ENCODE measurements around the gene RPS15. TPM values are rescaled to one million over a fixed set of nuclear protein-coding genes. Genes with fewer than 3 reads are reported as not detected.

RPS15 gene
- total and polyA plus RNA-seq, 2 of the 13 experiments (the other 11 are each of a cell fraction or from before 2014, with no cell fraction given): 695 to 1,411 TPM

- TF ChIP-seq ZNF331 (CRISPR knock-in tag; IDR thresholded peaks at IDR 0.05) (no peak), ZNF768 (CRISPR knock-in tag; IDR thresholded peaks at IDR 0.05) (no peak), NR0B2 (CRISPR knock-in tag; IDR thresholded peaks at IDR 0.05) (0 out of 2 replicates have a peak, but pooled peaks have one; percentile 17), SKI (IDR thresholded peaks at IDR 0.05; ENCODE audit: partially characterized antibody) (peak; percentile 22), ZNF343 (CRISPR knock-in tag; IDR thresholded peaks at IDR 0.05) (0 out of 2 replicates have a peak, but pooled peaks have one; percentile 13), MEF2D (CRISPR knock-in tag; IDR thresholded peaks at IDR 0.05) (no peak)
These were observed 14.6 kb upstream of the RPS15 start (continued) for GRCh38 chr19:1423436-1424191.

- Histone ChIP-seq H4K20me1 (ENCODE audit: insufficient read depth, low read length) (peaks cover 19% of the 10 kb centered on the region), H3K27ac (ENCODE audit: extremely low read length, insufficient read depth, low read length) (peak overlapping the region; percentile 80), H3K27me3 (ENCODE audit: control insufficient read depth in 1 of 2, insufficient read depth in 2 of 2, low read length in 2 of 2) (no peaks in the 10 kb centered on the region), H3K79me2 (ENCODE audit: insufficient read depth, low read length) (peaks cover 40% of the 10 kb centered on the region), H3K9ac (ENCODE audit: insufficient read depth, low read depth, low read length) (peak overlapping the region; percentile 57), H3K4me2 (ENCODE audit: low read depth, low read length) (peak overlapping the region; percentile 65), H3K9me3 (ENCODE audit: low read length) (no peaks in the 10 kb centered on the region), H3K36me3 (replicated peaks in 1 of 2; ENCODE audit: control insufficient read depth in 1 of 2, insufficient read depth in 2 of 2, low read length in 2 of 2) (peaks cover 29 to 77% of the 10 kb centered on the region in 2 experiments), H3K4me3 (replicated peaks in 1 of 3; ENCODE audit: insufficient read depth in 1 of 3, low read depth in 2 of 3, low read length in 3 of 3) (peak overlapping the region in 1 of 3 experiments; percentile 25; a peak in 2 of 6 replicates), H3K4me1 (ENCODE audit: insufficient read depth, low read length) (peaks cover 41% of the 10 kb centered on the region), H2AFZ (ENCODE audit: low read length) (no peak overlapping the region)
- in situ Hi-C loops (cut with HindIII; ENCODE audit: extremely low pct_ligation_motif_present, low pct_unique_long_range_greater_than_20kb): no loop called here
- DNase-seq (ENCODE audit: low spot score) (peak; percentile 88), FAIRE-seq (peak; percentile 75), ATAC-seq (peak; percentile 81)
- WGBS (ENCODE audit: low lambda C conversion rate): 41% methylated on average over 37 of the region's 42 CpGs
- no TSS peak for BruUV-seq (replicated peaks)
- ChIA-PET POLR2A (interaction anchor here (0.8 to 2.1 kb wide), 11 partner anchors 8 to 155 kb away, joined by 3 to 15 read pairs (median 4); partner anchors contain the start of gene CIRBP), CTCF (ENCODE audit: low intra/inter-chr PET ratio, low total read pairs) (no interaction called here)
- intact Hi-C loops (cut with micrococcal nuclease; ENCODE audit: unreplicated experiment): no loop called here
- TF ChIP-seq TBP (CRISPR knock-in tag; IDR thresholded peaks at IDR 0.05) (no peak), SRSF4 (IDR thresholded peaks at IDR 0.05; ENCODE audit: low read depth, low read length, poor library complexity, severe bottlenecking) (no peak), THAP9 (CRISPR knock-in tag; IDR thresholded peaks at IDR 0.05; ENCODE audit: borderline replicate concordance) (no peak)
- TF ChIP-seq, protein P1, sequence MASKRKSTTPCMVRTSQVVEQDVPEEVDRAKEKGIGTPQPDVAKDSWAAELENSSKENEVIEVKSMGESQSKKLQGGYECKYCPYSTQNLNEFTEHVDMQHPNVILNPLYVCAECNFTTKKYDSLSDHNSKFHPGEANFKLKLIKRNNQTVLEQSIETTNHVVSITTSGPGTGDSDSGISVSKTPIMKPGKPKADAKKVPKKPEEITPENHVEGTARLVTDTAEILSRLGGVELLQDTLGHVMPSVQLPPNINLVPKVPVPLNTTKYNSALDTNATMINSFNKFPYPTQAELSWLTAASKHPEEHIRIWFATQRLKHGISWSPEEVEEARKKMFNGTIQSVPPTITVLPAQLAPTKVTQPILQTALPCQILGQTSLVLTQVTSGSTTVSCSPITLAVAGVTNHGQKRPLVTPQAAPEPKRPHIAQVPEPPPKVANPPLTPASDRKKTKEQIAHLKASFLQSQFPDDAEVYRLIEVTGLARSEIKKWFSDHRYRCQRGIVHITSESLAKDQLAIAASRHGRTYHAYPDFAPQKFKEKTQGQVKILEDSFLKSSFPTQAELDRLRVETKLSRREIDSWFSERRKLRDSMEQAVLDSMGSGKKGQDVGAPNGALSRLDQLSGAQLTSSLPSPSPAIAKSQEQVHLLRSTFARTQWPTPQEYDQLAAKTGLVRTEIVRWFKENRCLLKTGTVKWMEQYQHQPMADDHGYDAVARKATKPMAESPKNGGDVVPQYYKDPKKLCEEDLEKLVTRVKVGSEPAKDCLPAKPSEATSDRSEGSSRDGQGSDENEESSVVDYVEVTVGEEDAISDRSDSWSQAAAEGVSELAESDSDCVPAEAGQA (IDR thresholded peaks at IDR 0.05; ENCODE audit: low read depth): peak; percentile 82
- TF ChIP-seq, protein P1 (CRISPR knock-in tag; IDR thresholded peaks at IDR 0.05; ENCODE audit: borderline replicate concordance): no peak
These were observed 13.8 kb upstream of the RPS15 start for GRCh38 chr19:1424192-1424955.
